Neural cell (in vitro differentiated cells): ENCODE data around the gene NSMF.

Experiments
- EP300 ChIP-seq: fragments of 450-650 bp; conservative IDR thresholded peaks from 2 replicates; pipeline ENCODE4 v1.6.1; 2014; ENCODE audit warnings: antibody characterized with exemption, mild to moderate bottlenecking, moderate library complexity; ENCODE audit not compliant: poor library complexity, severe bottlenecking
- EZH2 ChIP-seq: fragments of 200-600, 300-800 bp; shearing (Covaris generic), sonication (generic); IDR thresholded peaks from 2 replicates; pipeline ENCODE4 v1.6.1; 2014; ENCODE audit warnings: antibody characterized with exemption, low read length, borderline replicate concordance, mild to moderate bottlenecking; ENCODE audit not compliant: insufficient read depth, poor library complexity, severe bottlenecking
- MXI1 ChIP-seq: fragments of 450-650 bp; conservative IDR thresholded peaks from 2 replicates; pipeline ENCODE4 v1.6.1; 2014; ENCODE audit warnings: antibody characterized with exemption, mild to moderate bottlenecking; ENCODE audit not compliant: poor library complexity, severe bottlenecking
- POLR2AphosphoS5 ChIP-seq: IDR thresholded peaks from 2 replicates; pipeline ENCODE4 v1.6.1; 2012
- RAD21 ChIP-seq: fragments of 450-650 bp; conservative IDR thresholded peaks from 2 replicates; pipeline ENCODE4 v1.6.1; 2014; ENCODE audit warnings: antibody characterized with exemption, mild to moderate bottlenecking, moderate library complexity
- REST ChIP-seq: IDR thresholded peaks from 2 replicates; pipeline ENCODE4 v1.6.1; 2012; ENCODE audit warnings: borderline replicate concordance
- SMC3 ChIP-seq: fragments of 450-650 bp; conservative IDR thresholded peaks from 2 replicates; pipeline ENCODE4 v1.6.1; 2014; ENCODE audit warnings: antibody characterized with exemption, mild to moderate bottlenecking, moderate library complexity; ENCODE audit not compliant: poor library complexity
- TAF1 ChIP-seq: IDR thresholded peaks from 2 replicates; pipeline ENCODE4 v1.6.1; 2012; ENCODE audit warnings: low read depth
- TF ChIP-seq, protein P1 (sequence below): fragments of 450-650 bp; IDR thresholded peaks from 2 replicates; pipeline ENCODE4 v1.5.1; 2014; ENCODE audit warnings: antibody characterized with exemption, mild to moderate bottlenecking, moderate library complexity; ENCODE audit not compliant: poor library complexity, severe bottlenecking

DNA sequence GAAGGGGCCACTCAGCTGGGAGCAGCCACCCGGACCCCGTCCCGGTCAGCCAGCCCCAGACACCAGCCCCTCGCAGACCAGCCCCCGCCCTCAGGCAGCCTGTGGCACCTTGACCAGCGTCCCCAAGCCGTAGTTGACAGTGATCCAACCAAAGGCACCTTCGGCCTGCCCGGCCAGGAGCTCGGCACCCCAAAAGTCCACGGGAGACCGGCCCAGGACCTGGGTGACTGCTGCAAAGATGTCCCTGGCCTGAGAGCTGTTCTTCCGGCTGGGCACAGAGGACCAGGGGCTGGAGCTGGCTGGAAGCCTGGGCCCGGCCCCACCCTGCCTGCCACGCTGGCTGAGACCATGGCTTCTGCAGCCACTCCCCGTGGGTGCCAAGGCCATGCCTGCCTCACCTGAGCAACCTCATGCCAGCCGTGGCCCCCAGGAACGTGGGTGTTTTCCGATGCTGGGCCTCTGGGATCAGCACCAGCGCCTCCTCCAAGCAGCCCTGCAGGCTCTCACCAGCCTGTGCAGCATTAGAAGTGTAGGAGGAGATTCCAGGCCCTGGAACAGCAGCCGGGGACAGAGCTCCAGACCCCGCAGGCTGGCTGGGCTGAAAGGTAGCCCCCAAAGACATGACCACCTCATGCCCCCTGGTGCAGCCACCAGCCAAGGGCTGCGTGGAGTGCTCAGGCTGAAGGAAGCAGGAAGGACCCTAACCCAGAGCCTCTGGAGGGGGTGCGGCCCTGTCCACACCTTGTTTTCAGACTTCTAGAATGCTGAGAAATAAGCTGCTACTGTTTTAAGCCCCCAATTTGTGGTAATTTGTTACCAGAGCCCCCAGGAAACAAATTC, 22.2 kb downstream of the NSMF start:
- TF ChIP-seq, protein P1, sequence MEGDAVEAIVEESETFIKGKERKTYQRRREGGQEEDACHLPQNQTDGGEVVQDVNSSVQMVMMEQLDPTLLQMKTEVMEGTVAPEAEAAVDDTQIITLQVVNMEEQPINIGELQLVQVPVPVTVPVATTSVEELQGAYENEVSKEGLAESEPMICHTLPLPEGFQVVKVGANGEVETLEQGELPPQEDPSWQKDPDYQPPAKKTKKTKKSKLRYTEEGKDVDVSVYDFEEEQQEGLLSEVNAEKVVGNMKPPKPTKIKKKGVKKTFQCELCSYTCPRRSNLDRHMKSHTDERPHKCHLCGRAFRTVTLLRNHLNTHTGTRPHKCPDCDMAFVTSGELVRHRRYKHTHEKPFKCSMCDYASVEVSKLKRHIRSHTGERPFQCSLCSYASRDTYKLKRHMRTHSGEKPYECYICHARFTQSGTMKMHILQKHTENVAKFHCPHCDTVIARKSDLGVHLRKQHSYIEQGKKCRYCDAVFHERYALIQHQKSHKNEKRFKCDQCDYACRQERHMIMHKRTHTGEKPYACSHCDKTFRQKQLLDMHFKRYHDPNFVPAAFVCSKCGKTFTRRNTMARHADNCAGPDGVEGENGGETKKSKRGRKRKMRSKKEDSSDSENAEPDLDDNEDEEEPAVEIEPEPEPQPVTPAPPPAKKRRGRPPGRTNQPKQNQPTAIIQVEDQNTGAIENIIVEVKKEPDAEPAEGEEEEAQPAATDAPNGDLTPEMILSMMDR: no peak
- TF ChIP-seq MXI1 (no peak), EP300 (no peak), SMC3 (no peak), POLR2AphosphoS5 (no peak), RAD21 (no peak), EZH2 (no peak), REST (no peak), TAF1 (no peak)
